Measurements from ENCODE around the gene DEXI. TPM values are rescaled to one million over a fixed set of nuclear protein-coding genes. Genes with fewer than 3 reads are reported as not detected.

The DEXI gene
- total RNA-seq, 1 donor from 2014 or later, result 40.8 TPM

DNA sequence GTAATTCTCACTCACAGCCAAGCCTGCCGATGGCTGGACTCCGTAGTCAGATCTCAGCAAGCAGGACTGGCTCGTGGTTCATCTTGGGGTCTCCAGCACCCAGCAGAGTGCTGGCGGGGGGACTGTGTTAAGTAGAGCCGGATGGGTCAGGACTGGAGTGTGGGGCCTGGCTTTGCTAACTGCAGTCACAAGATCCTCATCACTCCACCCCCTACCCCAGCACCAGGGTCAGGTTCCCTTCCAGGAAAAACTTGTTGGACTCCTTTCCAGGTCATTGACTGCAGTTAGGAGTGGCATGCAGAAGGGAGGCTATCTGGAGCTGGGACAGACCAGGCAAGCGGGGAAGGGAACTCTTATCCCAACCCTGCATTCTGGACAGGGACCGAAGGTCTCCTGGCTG, 59.3 kb downstream of the DEXI start:
- H3K4me1 Mint-ChIP-seq (ENCODE audit: low read depth), result peaks cover 56% of the 10 kb centered on the region
- H3K27ac Mint-ChIP-seq, result no peak overlapping the region
- H3K27me3 Mint-ChIP-seq (ENCODE audit: insufficient read depth), result peaks cover 19% of the 10 kb centered on the region
- H3K36me3 Mint-ChIP-seq (ENCODE audit: low read depth), result peaks cover 8% of the 10 kb centered on the region
- intact Hi-C loops (cut with micrococcal nuclease), result no loop called here
- no peak for DNase-seq (ENCODE audit: low spot score)
- no peak overlapping the region for H3K4me3 Mint-ChIP-seq
- no peaks in the 10 kb centered on the region for H3K9me3 Mint-ChIP-seq

DNA sequence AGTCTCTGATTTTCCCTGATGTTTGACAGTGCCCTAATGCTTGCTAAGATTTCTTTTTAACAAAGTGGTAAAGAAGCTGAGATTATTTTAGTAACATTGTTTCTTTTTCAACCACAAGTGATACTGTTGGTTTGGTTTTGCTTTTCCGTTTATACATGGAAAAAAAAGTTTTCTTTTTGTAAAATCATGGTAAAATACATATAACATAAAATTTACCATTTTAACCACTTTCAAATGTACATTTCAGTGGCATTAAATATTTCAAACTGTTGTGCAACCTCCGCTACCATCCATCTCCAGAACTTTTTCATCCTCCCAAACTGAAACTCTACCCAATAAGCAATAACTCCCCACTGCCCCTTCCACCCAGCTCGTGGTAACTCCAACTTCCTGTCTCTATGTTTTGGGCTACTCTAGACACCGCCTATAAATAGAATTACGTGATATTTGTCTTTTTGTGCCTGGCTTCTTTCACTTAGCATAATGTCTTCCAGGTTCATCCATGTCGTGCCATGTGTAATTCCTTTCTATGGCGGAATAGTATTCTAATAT, 60.7 kb downstream of the DEXI start:
- Mint-ChIP-seq H3K36me3 (ENCODE audit: low read depth) (peaks cover 8% of the 10 kb centered on the region), H3K27ac (peak overlapping the region; percentile 65)

GRCh38 chr16:10880594-10881452, 61.4 kb downstream of the DEXI start:
- intact Hi-C loops (cut with micrococcal nuclease), result loop anchor here (2.0 kb wide), 1 partner anchor 136 kb away; no protein-coding TSS in a partner anchor
- peaks cover 15% of the 10 kb centered on the region for H3K27me3 Mint-ChIP-seq (ENCODE audit: insufficient read depth)
- no peak for DNase-seq (ENCODE audit: low spot score)
- H3K9me3 Mint-ChIP-seq, result no peaks in the 10 kb centered on the region
- peaks cover 67% of the 10 kb centered on the region for H3K4me1 Mint-ChIP-seq (ENCODE audit: low read depth)
- H3K4me3 Mint-ChIP-seq, result peak overlapping the region; percentile 60
- H3K27ac Mint-ChIP-seq, result peak overlapping the region; percentile 19
- H3K36me3 Mint-ChIP-seq (ENCODE audit: low read depth), result peaks cover 8% of the 10 kb centered on the region

More for the DNA sequence above, 60.7 kb downstream of the DEXI start:
- Mint-ChIP-seq H3K4me1 (ENCODE audit: low read depth) (peaks cover 65% of the 10 kb centered on the region), H3K4me3 (peak overlapping the region; percentile 60), H3K27me3 (ENCODE audit: insufficient read depth) (peaks cover 16% of the 10 kb centered on the region), H3K9me3 (no peaks in the 10 kb centered on the region)
- intact Hi-C loops (cut with micrococcal nuclease), result loop anchor here (2.0 kb wide), 1 partner anchor 137 kb away; no protein-coding TSS in a partner anchor
- DNase-seq (ENCODE audit: low spot score), result no peak

- peaks cover 68% of the 10 kb centered on the region for H3K4me1 Mint-ChIP-seq (ENCODE audit: low read depth)
- peaks cover 12% of the 10 kb centered on the region for H3K27me3 Mint-ChIP-seq (ENCODE audit: insufficient read depth)
- H3K27ac Mint-ChIP-seq, result peak overlapping the region; percentile 47
- H3K9me3 Mint-ChIP-seq, result no peaks in the 10 kb centered on the region
- peak overlapping the region; percentile 86 for H3K4me3 Mint-ChIP-seq
- intact Hi-C loops (cut with micrococcal nuclease), result loop anchor here (2.0 to 10.0 kb wide), 7 partner anchors 65 to 905 kb away; partner anchors contain the start of genes CLEC16A and SOCS1
- DNase-seq (ENCODE audit: low spot score), result no peak
- H3K36me3 Mint-ChIP-seq (ENCODE audit: low read depth), result peaks cover 5% of the 10 kb centered on the region
Observed at GRCh38 chr16:10879681-10880589, 62.3 kb downstream of the DEXI start.

Other genes starting within 250 kb of the DEXI start
- not detected in 2 replicates for gene TEKT5, start 247.5 kb downstream of the DEXI start, total RNA-seq
- gene NUBP1, start 198.6 kb downstream of the DEXI start, total RNA-seq, result 39.8 and 42.4 TPM in 2 replicates
- not detected in 2 replicates for gene TVP23A, start 123.7 kb downstream of the DEXI start, total RNA-seq
- gene CIITA, start 65.3 kb downstream of the DEXI start, total RNA-seq, result 12.0 and 13.0 TPM in 2 replicates
- gene CLEC16A, start 2.1 kb upstream of the DEXI start, total RNA-seq, result 36.3 and 37.4 TPM in 2 replicates